Right atrium auricular region (tissue), 2 donors: Measurements from ENCODE around the gene DYSF. TPM values are rescaled to one million over a fixed set of nuclear protein-coding genes. Genes with fewer than 3 reads are reported as not detected.
A peak's percentile ranks its signal among the peaks of the same experiment; 100 is the strongest.

ENCODE experiments used
- DNase-seq: peaks from one replicate; pipeline ENCODE4 v3.0.0-alpha.2; 2019; ENCODE audit warnings: low spot score
- H3K27ac ChIP-seq, 2 donors: fragments of 200-600 bp; sonication (generic); 1 replicate in 1 of 2; 2 replicates in 1 of 2; pipeline ENCODE4 v1.5.1; 2016 to 2019
- H3K27me3 ChIP-seq, 2 donors: fragments of 200-600 bp; sonication (generic); one replicate each; pipeline versions ENCODE4 v1.5.1 to v1.6.0; 2017 to 2019
- H3K36me3 ChIP-seq: fragments of 200-600 bp; sonication (generic); one replicate; pipeline ENCODE4 v1.5.1; 2016
- H3K4me1 ChIP-seq, 2 donors: fragments of 200-600 bp; sonication (generic); one replicate each; pipeline versions ENCODE4 v1.5.1 to v1.6.0; 2017 to 2019
- H3K4me3 ChIP-seq, 2 donors: fragments of 200-600 bp; sonication (generic); 1 replicate in 1 of 2; 2 replicates in 1 of 2; pipeline ENCODE4 v1.5.1; 2017 to 2019; ENCODE audit warnings: mild to moderate bottlenecking in 1 of 2, moderate library complexity in 1 of 2
- H3K9me3 ChIP-seq, 2 donors: fragments of 200-600 bp; sonication (generic); one replicate each; pipeline ENCODE4 v1.5.1; 2019
- total RNA-seq, 2 donors: library from RNA; depleted of rRNA; stranded (reverse); fragments of >200 nt; gene quantifications; one replicate each; pipeline ENCODE4 v1.1.0, GENCODE V29; 2016
- TF ChIP-seq, protein P1 (sequence below), 2 donors: fragments of 200-600 bp; sonication (generic); IDR thresholded peaks; one replicate each; pipeline ENCODE4 v1.5.1; 2019; ENCODE audit warnings: antibody characterized with exemption in 2 of 2

Gene DYSF
- total RNA-seq, 2 donors from 2014 or later: 31.3 to 52.1 TPM

DNA sequence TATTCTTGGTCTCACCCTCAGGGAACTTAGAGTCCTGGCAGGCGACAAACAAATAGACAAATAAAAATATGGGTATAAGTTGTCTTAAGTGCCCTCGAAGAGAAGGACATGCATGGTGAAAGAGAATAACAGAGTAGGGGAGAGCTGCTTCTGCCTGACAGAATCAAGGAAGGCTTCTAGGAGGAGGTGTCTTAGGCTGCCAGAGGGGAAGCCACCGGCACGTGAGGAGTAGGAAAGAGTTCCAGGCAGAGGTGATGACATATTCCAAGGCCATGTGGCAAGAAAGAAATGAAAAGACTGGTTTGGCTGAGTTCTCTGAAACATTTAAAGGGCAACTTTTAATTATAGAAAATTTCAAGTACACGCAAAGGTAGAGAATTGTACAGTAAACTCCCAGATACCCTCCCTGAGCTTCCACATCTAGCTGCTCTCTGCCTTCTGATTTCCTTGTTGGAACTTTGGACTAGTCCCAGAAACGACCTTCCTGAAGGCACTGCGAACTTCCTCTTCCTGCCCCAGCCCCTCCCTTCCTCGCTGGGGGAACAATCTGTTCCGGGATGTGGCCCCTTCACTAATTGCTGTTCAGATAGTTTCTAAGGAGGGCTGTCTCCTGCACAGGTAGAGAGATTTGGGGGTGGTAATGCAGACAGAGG, 91.7 kb downstream of the DYSF start:
- Histone ChIP-seq H3K27me3 (no peaks in the 10 kb centered on the region), H3K4me3 (peak overlapping the region in 1 of 2 donors; percentile 21), H3K36me3 (no peaks in the 10 kb centered on the region), H3K27ac (peak overlapping the region; percentile 56 to 62), H3K4me1 (peaks cover 0 to 13% of the 10 kb centered on the region in 2 donors), H3K9me3 (no peaks in the 10 kb centered on the region)
- DNase-seq: no peak
- TF ChIP-seq, protein P1, sequence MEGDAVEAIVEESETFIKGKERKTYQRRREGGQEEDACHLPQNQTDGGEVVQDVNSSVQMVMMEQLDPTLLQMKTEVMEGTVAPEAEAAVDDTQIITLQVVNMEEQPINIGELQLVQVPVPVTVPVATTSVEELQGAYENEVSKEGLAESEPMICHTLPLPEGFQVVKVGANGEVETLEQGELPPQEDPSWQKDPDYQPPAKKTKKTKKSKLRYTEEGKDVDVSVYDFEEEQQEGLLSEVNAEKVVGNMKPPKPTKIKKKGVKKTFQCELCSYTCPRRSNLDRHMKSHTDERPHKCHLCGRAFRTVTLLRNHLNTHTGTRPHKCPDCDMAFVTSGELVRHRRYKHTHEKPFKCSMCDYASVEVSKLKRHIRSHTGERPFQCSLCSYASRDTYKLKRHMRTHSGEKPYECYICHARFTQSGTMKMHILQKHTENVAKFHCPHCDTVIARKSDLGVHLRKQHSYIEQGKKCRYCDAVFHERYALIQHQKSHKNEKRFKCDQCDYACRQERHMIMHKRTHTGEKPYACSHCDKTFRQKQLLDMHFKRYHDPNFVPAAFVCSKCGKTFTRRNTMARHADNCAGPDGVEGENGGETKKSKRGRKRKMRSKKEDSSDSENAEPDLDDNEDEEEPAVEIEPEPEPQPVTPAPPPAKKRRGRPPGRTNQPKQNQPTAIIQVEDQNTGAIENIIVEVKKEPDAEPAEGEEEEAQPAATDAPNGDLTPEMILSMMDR (IDR thresholded peaks at IDR 0.05): no peak

GRCh38 chr2:71545572-71546274, 92.4 kb downstream of the DYSF start:
- Histone ChIP-seq H3K36me3 (no peaks in the 10 kb centered on the region), H3K4me3 (peak overlapping the region in 1 of 2 donors; percentile 21), H3K27ac (peak overlapping the region; percentile 27 to 37), H3K9me3 (no peaks in the 10 kb centered on the region), H3K4me1 (peaks cover 0 to 13% of the 10 kb centered on the region in 2 donors), H3K27me3 (no peaks in the 10 kb centered on the region)
- DNase-seq: no peak
- TF ChIP-seq, protein P1 (IDR thresholded peaks at IDR 0.05): peak; percentile 64 to 79

DNA sequence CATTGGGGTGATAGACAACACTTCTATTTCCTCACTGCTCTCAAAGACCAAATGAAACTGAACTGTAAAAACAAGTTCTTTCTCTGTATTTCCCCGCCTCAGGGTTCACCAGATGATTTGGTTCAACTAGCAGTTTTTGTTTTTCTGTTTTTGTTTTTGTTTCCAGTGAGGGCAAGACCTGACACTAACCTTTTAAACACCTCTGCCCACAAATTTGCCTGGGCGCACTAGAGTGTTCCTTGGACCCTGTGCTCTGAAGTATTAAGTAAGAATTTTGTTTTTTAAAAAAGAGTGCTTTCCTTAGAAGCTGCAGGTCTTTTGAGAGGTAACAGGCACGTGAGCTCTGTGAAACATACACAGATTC, 92.9 kb downstream of the DYSF start:
- Histone ChIP-seq H3K27ac (no peak overlapping the region), H3K9me3 (no peaks in the 10 kb centered on the region), H3K4me1 (peaks cover 0 to 13% of the 10 kb centered on the region in 2 donors), H3K27me3 (no peaks in the 10 kb centered on the region), H3K36me3 (no peaks in the 10 kb centered on the region), H3K4me3 (no peak overlapping the region)
- DNase-seq: no peak
- TF ChIP-seq, protein P1 (IDR thresholded peaks at IDR 0.05): no peak

- Histone ChIP-seq H3K27me3 (no peaks in the 10 kb centered on the region), H3K4me1 (peaks cover 0 to 13% of the 10 kb centered on the region in 2 donors), H3K36me3 (no peaks in the 10 kb centered on the region), H3K9me3 (no peaks in the 10 kb centered on the region), H3K27ac (no peak overlapping the region), H3K4me3 (no peak overlapping the region)
- TF ChIP-seq, protein P1 (IDR thresholded peaks at IDR 0.05): no peak
- no peak for DNase-seq
Measured at GRCh38 chr2:71546777-71547281, 93.5 kb downstream of the DYSF start.

GRCh38 chr2:71547616-71548285, 94.4 kb downstream of the DYSF start:
- no peaks in the 10 kb centered on the region for H3K27me3 ChIP-seq
- no peaks in the 10 kb centered on the region for H3K9me3 ChIP-seq
- TF ChIP-seq, protein P1 (IDR thresholded peaks at IDR 0.05): no peak
- peaks cover under 1% of the 10 kb centered on the region for H3K36me3 ChIP-seq
- H3K27ac ChIP-seq: no peak overlapping the region
- H3K4me1 ChIP-seq: peaks cover 0 to 13% of the 10 kb centered on the region in 2 donors
- H3K4me3 ChIP-seq: no peak overlapping the region
- no peak for DNase-seq
